DOHH2 (cell line): ENCODE measurements around the gene KIF1A.

Experiments used
- H3F3A ChIP-seq: fragments of 200-600 bp; sonication (generic), shearing (Covaris generic); 2 replicates; pipeline ENCODE4 v1.6.0; 2016; ENCODE audit warnings: antibody characterized with exemption, mild to moderate bottlenecking; ENCODE audit not compliant: control insufficient read depth, insufficient read depth
- H3K27ac ChIP-seq: fragments of 200-600 bp; sonication (generic); 2 replicates; pipeline ENCODE4 v1.5.1; 2014; ENCODE audit warnings: low read depth, mild to moderate bottlenecking, low read length, moderate library complexity
- H3K27me3 ChIP-seq: fragments of 200-600 bp; sonication (generic); 2 replicates; pipeline ENCODE4 v1.6.1; 2014; ENCODE audit warnings: mild to moderate bottlenecking, low read length, mixed read lengths; ENCODE audit not compliant: control insufficient read depth
- H3K36me3 ChIP-seq: fragments of 200-600 bp; sonication (generic); 2 replicates; pipeline ENCODE4 v1.6.1; 2014; ENCODE audit warnings: mild to moderate bottlenecking, low read length, moderate library complexity, mixed read lengths; ENCODE audit not compliant: control insufficient read depth
- H3K4me1 ChIP-seq: fragments of 200-600 bp; sonication (generic); 2 replicates; pipeline ENCODE4 v1.6.1; 2014; ENCODE audit warnings: mild to moderate bottlenecking, low read length, mixed read lengths; ENCODE audit not compliant: control insufficient read depth
- H3K4me2 ChIP-seq: fragments of 200-600 bp; sonication (generic); 2 replicates; pipeline ENCODE4 v1.6.0; 2014; ENCODE audit warnings: mild to moderate bottlenecking, low read length, moderate library complexity
- H3K4me3 ChIP-seq: fragments of 200-600 bp; sonication (generic); 2 replicates; pipeline ENCODE4 v1.5.1; 2014; ENCODE audit warnings: mild to moderate bottlenecking, low read length, mixed read lengths
- H3K79me2 ChIP-seq: fragments of 200-600 bp; sonication (generic); 2 replicates; pipeline ENCODE4 v1.6.1; 2014; ENCODE audit warnings: mild to moderate bottlenecking, low read length, mixed read lengths; ENCODE audit not compliant: control insufficient read depth
- H3K9me2 ChIP-seq: fragments of 200-600 bp; sonication (generic); replicated peaks from 2 replicates; pipeline ENCODE4 v1.6.1; 2014; ENCODE audit warnings: mild to moderate bottlenecking, low read length, mixed read lengths; ENCODE audit not compliant: control insufficient read depth
- H3K9me3 ChIP-seq: fragments of 200-600 bp; sonication (generic); 2 replicates; pipeline ENCODE4 v1.6.1; 2014; ENCODE audit warnings: antibody characterized with exemption, low read length, mixed read lengths; ENCODE audit not compliant: control insufficient read depth, insufficient read depth
- H4K20me1 ChIP-seq: fragments of 200-600 bp; sonication (generic); 2 replicates; pipeline ENCODE4 v1.6.0; 2014; ENCODE audit warnings: low read depth, mild to moderate bottlenecking, antibody characterized with exemption, low read length, moderate library complexity; ENCODE audit not compliant: control insufficient read depth, insufficient read depth
- CTCF ChIP-seq: fragments of 200-600 bp; sonication (generic); IDR thresholded peaks from one replicate; pipeline ENCODE4 v1.5.1; 2014; ENCODE audit warnings: antibody characterized with exemption, mild to moderate bottlenecking, low read depth, low read length; ENCODE audit not compliant: poor library complexity, severe bottlenecking
- EZH2phosphoT487 ChIP-seq: fragments of 200-600 bp; sonication (generic); IDR thresholded peaks from 2 replicates; pipeline ENCODE4 v1.6.1; 2017; ENCODE audit warnings: borderline replicate concordance, mild to moderate bottlenecking, antibody characterized with exemption, low read length, moderate library complexity, mixed read lengths

The KIF1A gene

GRCh38 chr2:240783819-240784621 is 36.0 kb downstream of the KIF1A start:
- H3K9me2 ChIP-seq: no peaks in the 10 kb centered on the region
- TF ChIP-seq CTCF (no peak), EZH2phosphoT487 (no peak)
- no peaks in the 10 kb centered on the region for H4K20me1 ChIP-seq
- no peaks in the 10 kb centered on the region for H3K79me2 ChIP-seq
- no peak overlapping the region for H3K4me3 ChIP-seq
- no peak overlapping the region for H3K27ac ChIP-seq
- H3K36me3 ChIP-seq: no peaks in the 10 kb centered on the region
- no peaks in the 10 kb centered on the region for H3K27me3 ChIP-seq
- H3K9me3 ChIP-seq: peaks cover 6% of the 10 kb centered on the region; the same call in 1 of the 2 replicates
- H3K4me1 ChIP-seq: no peaks in the 10 kb centered on the region
- no peak overlapping the region for H3K4me2 ChIP-seq
- H3F3A ChIP-seq: no peaks in the 10 kb centered on the region

- H3K36me3 ChIP-seq: no peaks in the 10 kb centered on the region
- H4K20me1 ChIP-seq: no peaks in the 10 kb centered on the region
- no peaks in the 10 kb centered on the region for H3K27me3 ChIP-seq
- peaks cover 6% of the 10 kb centered on the region; the same call in 1 of the 2 replicates for H3K9me3 ChIP-seq
- no peak overlapping the region for H3K27ac ChIP-seq
- H3K4me2 ChIP-seq: no peak overlapping the region
- TF ChIP-seq EZH2phosphoT487 (no peak), CTCF (no peak)
- no peaks in the 10 kb centered on the region for H3K4me1 ChIP-seq
- no peak overlapping the region for H3K4me3 ChIP-seq
- no peaks in the 10 kb centered on the region for H3K9me2 ChIP-seq
- H3F3A ChIP-seq: no peaks in the 10 kb centered on the region
- H3K79me2 ChIP-seq: no peaks in the 10 kb centered on the region
Observed at GRCh38 chr2:240782886-240783818, 36.9 kb downstream of the KIF1A start.

- Histone ChIP-seq H3K4me1 (no peaks in the 10 kb centered on the region), H3K27me3 (no peaks in the 10 kb centered on the region), H4K20me1 (no peaks in the 10 kb centered on the region), H3K4me3 (no peak overlapping the region), H3K27ac (no peak overlapping the region), H3K36me3 (no peaks in the 10 kb centered on the region), H3K9me3 (peaks cover 6% of the 10 kb centered on the region; the same call in 1 of the 2 replicates), H3K4me2 (no peak overlapping the region), H3F3A (no peaks in the 10 kb centered on the region), H3K79me2 (no peaks in the 10 kb centered on the region), H3K9me2 (no peaks in the 10 kb centered on the region)
- TF ChIP-seq CTCF: no peak
- TF ChIP-seq EZH2phosphoT487: no peak
Observed at GRCh38 chr2:240782221-240782885, 37.7 kb downstream of the KIF1A start.
